HG03469 (cell line): Measurements from ENCODE around the gene FSTL4.
"Not testable (repeated sequence)": the region's sequence is repeated elsewhere in the genome, so short reads cannot be mapped to it uniquely, and the experiment has no call there.

Experiments used
- ATAC-seq: cut with Tn5 transposase; IDR thresholded peaks from one replicate; pipeline ENCODE4 v1.9.1; 2021; ENCODE audit warnings: mild to moderate bottlenecking, moderate library complexity, moderate number of reproducible peaks; ENCODE audit not compliant: unreplicated experiment

FSTL4 gene

GRCh38 chr5:133214153-133214820 is 398.1 kb downstream of the FSTL4 start:
- no peak for ATAC-seq

GRCh38 chr5:133205649-133206048 is 406.7 kb downstream of the FSTL4 start:
- no peak for ATAC-seq

DNA sequence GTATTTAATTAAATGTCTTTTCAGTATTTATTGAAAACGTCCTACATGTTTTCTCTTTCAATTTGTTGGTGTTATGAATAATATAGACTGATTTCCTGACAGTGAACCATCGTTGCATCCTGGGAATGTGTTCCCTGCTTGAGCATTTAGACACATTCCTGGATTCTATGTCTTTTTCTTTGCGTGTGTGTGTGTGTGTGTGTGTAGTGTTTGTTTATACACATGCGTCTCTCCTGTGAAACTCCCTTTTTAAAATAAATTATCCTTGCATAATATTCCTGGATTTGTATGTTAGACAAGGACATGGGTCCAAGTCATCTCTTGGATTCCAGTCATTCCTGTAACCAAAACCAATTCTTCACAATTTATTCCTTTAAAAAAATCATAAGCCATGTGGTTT is 407.1 kb downstream of the FSTL4 start:
- no peak for ATAC-seq

DNA sequence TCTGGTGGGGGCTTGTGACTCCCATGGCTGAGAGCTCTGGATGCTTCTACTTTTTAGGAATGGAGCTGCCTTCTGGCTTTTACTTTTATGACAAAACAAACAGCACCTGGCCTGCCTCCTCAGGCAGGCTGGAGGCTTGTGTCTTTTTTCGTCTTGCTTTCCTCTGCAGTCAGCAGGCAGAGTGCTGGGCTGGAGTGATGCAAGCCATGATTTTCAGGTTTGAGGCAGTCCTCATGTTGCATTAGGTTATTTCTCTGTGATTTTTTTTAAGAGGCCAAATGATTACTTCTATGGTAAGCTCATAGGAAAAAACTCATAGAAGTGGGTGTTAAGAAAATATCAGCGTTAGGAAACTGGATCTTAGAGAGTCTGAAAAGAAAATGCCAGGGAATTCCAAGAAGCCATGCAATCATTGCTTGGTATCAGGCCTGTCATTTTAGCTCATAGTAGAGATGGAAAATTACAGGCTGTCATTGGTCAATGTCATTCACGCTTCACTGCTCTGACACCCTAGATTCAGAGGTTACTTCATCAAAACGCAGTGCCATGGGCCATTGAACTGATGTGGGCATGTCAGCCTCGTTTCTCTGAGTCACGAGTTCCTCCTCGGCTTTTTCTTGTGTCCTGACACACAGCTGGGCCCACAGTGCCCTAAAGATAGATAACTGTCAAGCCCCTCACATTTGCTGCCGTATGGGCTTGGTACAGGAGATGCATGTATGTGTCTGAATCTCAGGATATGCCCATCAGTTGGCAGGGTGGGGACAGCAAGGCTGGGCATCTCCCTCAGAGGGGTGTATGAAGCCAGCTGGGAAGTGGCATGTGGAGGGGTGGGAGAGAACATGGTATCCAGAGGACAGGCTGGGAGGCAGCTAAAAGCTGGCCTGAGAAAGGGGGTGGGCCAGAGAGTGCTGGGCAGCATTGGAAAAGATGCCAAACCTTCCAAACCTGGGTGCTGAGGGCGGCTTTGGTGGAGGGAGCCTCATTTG is 408.7 kb downstream of the FSTL4 start:
- ATAC-seq: no peak

DNA sequence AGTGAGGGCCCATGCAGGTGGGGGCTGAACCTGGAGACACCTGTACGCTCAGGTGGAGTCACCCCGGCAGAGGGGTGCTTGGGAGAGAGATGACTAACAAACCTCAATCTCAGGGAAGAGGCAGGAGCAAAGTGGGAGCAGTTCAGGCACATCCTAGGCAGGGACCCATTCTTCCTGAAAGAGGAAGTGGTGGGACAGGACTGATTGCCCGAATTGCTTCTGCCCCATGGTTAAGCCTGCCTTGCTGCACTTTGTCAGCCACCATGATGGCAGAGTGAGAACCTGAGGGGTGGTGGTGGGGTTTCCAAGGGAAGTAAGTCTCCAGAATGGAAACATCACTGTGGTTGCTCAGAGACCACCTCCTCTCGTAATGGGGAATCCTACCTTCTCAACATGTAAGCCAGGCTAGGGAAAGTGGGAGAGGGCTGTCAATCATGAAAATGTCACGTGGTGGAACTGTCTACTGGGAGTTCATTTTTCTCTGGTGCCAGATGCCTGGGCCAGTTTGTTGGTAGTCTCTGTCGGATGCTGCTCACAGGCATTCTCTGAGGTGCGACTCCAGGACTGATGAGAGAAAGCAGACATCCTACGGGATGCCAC is 410.2 kb downstream of the FSTL4 start:
- ATAC-seq: no peak

DNA sequence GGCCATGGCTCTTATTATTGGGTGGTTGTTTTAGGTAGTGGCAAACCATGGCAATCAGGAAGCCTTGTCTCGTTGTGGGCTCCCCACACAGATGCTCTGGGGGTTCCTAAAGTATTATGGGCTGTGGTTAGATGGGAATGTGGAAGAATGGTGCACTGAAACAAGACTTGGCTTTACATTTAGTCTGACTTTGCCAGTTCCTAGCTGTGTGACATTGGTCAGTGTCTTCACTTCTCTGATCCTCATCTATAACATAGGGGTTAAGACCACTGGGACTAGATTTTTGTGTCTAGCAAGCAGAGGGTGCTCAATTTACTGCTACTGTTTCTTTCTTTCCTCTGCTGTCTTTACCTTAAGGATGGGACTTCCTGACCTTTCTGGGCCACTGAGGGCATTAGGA is 411.0 kb downstream of the FSTL4 start:
- ATAC-seq: no peak

- ATAC-seq: no peak
Observed at GRCh38 chr5:133200256-133200655, 412.1 kb downstream of the FSTL4 start.

DNA sequence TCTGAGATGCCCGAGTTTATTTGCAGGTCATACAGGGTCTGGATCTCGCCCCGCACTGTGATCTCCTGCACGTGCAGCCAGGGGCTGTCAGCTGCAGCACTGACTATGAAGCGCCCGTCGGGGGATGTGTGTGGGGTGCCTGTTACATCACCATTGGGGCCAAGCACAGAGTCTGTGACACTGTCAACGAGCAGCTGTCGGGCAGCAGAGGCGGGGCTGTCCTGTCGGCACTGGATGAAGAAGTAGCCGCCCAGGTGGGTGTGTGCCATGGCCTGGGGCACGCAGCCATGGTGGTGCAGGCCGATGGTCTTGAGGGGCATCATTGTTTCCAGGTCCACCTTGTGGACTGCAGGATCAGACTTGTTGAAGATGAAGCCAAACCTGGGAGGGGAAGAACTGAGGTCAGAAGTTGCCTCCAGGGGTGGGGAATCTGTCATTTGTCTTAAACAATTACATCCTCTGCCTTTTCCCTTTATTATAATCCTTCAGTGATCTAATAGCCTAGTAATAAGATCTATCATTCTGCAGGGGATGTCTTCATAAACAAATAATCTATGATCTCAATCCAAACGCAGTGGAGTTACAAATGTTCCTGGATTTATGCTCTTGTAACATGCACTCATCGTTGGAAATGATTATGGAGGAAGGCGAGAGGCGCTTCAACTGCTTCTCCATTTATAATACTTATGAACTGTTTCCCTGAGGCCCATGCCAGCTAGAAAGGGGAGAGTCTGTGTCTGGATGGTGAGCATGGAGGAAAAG is 412.7 kb downstream of the FSTL4 start:
- no peak for ATAC-seq

DNA sequence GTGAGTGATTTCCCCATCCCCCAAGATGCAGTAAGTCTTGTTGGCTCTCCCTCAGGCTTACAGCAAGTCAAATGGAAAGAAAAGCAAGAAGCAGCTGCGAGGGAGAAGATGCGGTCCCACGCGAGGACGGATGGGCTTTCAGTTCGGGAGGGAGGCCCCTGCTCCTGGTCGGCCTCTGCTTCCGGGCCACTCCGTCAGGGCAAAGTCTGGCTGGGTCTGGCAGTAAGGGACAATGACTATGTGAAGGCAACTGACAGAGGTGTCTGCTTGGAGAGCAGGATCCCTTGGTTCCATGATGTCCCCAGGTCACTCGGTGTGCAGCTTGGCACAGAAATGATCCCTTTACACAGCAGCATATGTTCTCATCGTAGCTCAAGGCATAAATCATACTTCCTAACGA is 413.8 kb downstream of the FSTL4 start:
- no peak for ATAC-seq

DNA sequence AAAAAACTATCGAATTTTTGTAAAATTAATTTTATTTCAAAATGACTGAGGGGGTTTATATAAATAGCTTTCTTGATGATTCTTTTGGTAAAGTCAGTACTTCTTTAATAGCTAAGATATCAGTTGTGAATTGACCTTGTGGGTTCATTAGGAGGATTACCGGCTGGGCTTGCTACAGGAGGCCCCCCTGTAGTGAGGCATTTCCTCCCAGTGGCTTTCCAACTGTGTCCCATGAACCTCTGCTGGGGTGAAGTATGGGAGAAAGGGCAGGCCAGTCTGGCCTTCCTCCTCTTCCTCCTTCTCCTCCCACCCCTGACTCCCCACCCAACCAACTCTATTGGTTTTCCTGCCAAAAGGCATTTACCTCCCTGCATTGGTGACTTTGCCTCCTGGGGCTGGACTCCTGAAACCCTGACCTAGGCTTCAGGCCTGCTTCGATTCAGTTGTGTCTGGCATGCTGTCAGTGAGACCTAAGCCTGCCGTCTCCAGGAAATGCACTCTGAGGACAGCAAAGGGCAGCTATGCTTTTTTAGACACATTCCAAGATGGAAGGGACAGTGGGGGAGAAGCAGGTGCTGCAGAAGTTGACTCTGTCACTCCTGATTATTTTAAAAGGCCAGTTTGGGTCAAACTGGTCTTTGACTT is 415.8 kb downstream of the FSTL4 start:
- no peak for ATAC-seq

DNA sequence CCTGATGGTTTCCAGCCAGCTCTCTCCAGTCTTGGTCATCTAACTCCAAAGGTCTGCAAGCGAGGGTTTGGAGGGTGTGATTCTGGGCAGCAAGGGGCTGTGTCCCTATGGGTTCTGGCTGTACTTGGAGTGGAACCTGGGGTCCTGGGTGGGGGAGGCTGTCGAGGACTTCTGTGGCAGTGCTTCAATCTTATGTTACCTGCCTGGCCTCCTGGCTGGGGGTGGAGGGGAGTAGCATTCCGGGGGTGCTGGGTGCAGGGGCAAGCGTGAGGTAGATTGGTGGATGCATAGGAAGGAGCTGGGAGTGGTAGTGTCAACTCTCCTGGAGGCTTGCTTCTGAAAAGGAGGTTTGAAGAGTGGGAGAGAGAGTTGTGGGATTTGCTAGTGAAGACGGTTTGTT is 417.1 kb downstream of the FSTL4 start:
- ATAC-seq: no peak

DNA sequence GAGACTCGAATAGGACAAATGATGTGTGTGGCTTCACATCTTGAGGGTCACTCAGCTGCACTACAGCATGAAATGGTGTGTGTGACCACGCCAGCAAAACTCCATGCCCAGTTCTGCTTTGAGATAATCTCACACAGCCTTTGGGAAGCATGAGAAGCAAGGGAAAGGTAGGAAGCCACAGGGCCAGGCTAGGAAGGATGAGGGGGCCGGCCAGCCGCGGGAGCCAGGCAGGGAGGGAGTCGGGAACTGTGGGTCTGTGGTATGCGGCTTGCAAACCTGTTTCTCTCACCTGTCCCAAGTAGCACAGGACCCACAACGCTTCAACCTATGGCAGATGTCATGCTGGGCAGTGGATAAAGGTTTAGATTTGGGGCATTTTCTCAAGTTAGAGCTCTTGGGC is 418.5 kb downstream of the FSTL4 start:
- no peak for ATAC-seq

GRCh38 chr5:133192716-133193115 is 419.6 kb downstream of the FSTL4 start:
- no peak for ATAC-seq

- no peak for ATAC-seq
Observed at GRCh38 chr5:133189881-133190280, 422.5 kb downstream of the FSTL4 start.

DNA sequence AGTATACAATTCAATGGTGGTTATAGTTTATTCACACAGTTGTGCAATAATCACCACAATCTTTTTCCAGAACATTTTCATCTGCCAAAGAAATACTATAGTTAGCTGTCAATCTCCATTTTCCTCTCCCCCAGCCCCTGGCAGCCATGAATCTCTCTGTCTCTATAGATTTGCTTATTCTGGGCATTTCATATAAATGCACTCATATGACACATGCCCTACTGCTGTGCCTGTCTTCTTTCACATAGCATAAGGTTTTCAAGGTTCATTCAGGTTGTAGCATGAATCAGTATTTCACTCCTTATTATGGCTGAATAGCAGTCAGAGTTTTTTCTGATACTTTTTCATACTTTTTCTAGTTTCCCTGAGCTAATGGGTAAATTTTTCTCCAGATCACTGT is 432.9 kb downstream of the FSTL4 start:
- ATAC-seq: no peak

DNA sequence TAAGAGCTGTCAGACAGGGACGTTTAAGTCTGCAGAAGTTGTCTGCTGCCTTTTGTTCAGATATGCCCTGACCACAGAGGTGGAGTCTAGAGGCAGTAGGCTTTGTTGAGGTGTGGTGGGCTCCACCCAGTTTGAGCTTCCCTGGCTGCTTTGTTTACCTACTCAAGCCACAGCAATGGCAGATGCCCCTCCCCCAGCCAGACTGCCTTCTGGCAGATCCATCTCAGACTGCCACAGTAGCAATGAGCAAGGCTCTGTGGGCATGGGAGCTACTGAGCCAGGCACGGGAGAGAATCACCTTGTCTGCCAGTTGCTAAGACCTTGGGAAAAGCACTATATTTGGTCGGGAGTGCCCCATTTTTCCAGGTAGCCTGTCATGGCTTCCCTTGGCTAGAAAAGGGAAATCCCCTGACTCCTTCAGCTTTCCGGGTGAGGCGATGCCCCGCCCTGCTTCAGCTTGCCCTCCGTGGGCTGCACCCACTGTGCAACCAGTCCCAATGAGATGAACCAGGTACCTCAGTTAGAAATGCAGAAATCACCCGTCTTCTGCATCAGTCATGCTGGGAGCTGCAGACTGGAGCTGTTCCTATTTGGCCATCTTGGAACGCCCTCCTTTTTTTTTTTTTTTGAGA is 441.5 kb downstream of the FSTL4 start:
- not testable (repeated sequence) for ATAC-seq

DNA sequence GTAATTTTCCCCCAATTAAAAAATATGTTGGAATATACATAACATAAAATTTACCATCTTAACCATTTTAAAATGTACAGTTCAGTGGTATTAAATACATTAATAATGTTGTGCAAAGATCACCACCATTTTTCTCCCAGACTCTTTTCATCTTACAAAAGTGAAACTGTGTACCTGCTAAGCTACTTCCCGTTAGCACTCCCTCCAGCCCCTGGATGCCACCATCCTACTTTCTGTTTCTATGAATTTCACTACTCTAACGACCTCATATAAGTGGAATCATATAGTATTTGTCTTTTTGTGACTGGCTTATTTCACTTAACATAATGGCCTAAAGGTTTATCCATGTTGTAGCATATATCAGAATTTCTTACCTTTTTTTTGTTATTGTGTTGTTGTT is 447.6 kb downstream of the FSTL4 start:
- ATAC-seq: no peak

DNA sequence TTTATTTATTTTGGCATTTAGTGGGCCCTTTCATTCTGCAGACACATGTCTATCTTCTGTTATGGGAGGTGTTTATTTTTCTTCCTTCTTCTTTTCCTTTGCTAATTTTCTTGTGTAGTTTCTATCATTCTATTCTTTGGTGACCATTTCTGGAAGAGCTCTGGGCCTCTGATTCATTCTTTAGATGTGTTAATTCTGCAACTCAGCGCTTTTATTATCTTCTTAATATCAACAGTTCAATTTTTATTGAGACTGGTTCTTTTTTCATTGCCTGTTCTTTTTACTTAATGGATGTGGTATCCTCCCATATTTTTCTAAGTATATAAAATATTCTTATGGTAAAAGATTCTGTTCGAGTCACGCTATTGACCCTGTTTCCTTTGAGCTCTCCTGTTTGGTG is 448.5 kb downstream of the FSTL4 start:
- ATAC-seq: no peak

- ATAC-seq: no peak
Observed at GRCh38 chr5:133159543-133159942, 452.8 kb downstream of the FSTL4 start.

GRCh38 chr5:133155326-133155969 is 456.9 kb downstream of the FSTL4 start:
- ATAC-seq: no peak
